ENCODE data around the gene KPNA4. TPM values are rescaled to one million over a fixed set of nuclear protein-coding genes. Genes with fewer than 3 reads are reported as not detected.

The KPNA4 gene
- total and polyA plus RNA-seq, 8 donors, result 5.8 to 23.9 (median 17.4) TPM

- ATAC-seq (no peak), FAIRE-seq (no peak), DNase-seq (no peak)
- TF ChIP-seq CTCF (IDR thresholded peaks at IDR 0.05), result no peak
- 55 to 76% methylated on average over 1 of the region's 1 CpG for WGBS, 2 donors
- Histone ChIP-seq H3K4me3 (no peak overlapping the region), H3K36me3 (no peaks in the 10 kb centered on the region), H3K27ac (no peak overlapping the region), H3K9me3 (no peaks in the 10 kb centered on the region), H3K4me1 (no peaks in the 10 kb centered on the region), H3K27me3 (no peaks in the 10 kb centered on the region)
- intact Hi-C loops (cut with DNase I), result no loop called here
Measured at GRCh38 chr3:160464971-160465370, 100.4 kb downstream of the KPNA4 start.

GRCh38 chr3:160464321-160464720, 101.0 kb downstream of the KPNA4 start:
- TF ChIP-seq CTCF (IDR thresholded peaks at IDR 0.05), result no peak
- Histone ChIP-seq H3K4me3 (no peak overlapping the region), H3K27ac (no peak overlapping the region), H3K36me3 (no peaks in the 10 kb centered on the region), H3K9me3 (no peaks in the 10 kb centered on the region), H3K4me1 (no peaks in the 10 kb centered on the region), H3K27me3 (no peaks in the 10 kb centered on the region)
- DNase-seq (no peak), ATAC-seq (no peak), FAIRE-seq (no peak)
- 56% methylated on average over 2 of the region's 2 CpGs for WGBS, 2 donors
- intact Hi-C loops (cut with DNase I), result no loop called here

GRCh38 chr3:160460033-160460432, 105.3 kb downstream of the KPNA4 start:
- no peak overlapping the region for H3K4me3 ChIP-seq
- no peaks in the 10 kb centered on the region for H3K36me3 ChIP-seq
- H3K27ac ChIP-seq, result no peak overlapping the region
- intact Hi-C loops (cut with DNase I), result no loop called here
- FAIRE-seq, result no peak
- no peak for TF ChIP-seq CTCF (IDR thresholded peaks at IDR 0.05)
- no peaks in the 10 kb centered on the region for H3K4me1 ChIP-seq
- no peak for ATAC-seq
- 66 to 81% methylated on average over 3 of the region's 3 CpGs for WGBS, 2 donors
- no peak for DNase-seq
- no peaks in the 10 kb centered on the region for H3K27me3 ChIP-seq
- no peaks in the 10 kb centered on the region for H3K9me3 ChIP-seq

- FAIRE-seq, result no peak
- 78 to 79% methylated on average over 9 of the region's 9 CpGs for WGBS, 2 donors
- intact Hi-C loops (cut with DNase I), result no loop called here
Measured at GRCh38 chr3:160459450-160459970, 105.9 kb downstream of the KPNA4 start.

More at GRCh38 chr3:160459450-160459970, 105.9 kb downstream of the KPNA4 start:
- Histone ChIP-seq H3K4me3 (no peak overlapping the region), H3K36me3 (no peaks in the 10 kb centered on the region), H3K27me3 (no peaks in the 10 kb centered on the region), H3K4me1 (no peaks in the 10 kb centered on the region), H3K9me3 (no peaks in the 10 kb centered on the region), H3K27ac (no peak overlapping the region)
- no peak for TF ChIP-seq CTCF (IDR thresholded peaks at IDR 0.05)
- ATAC-seq, result no peak
- DNase-seq, result no peak
